ENCODE measurements around the gene KIF1B. TPM values are rescaled to one million over a fixed set of nuclear protein-coding genes. Genes with fewer than 3 reads are reported as not detected.

KIF1B gene
- total RNA-seq, 6 experiments from 2014 or later, result 21.7 to 29.4 (median 23.2) TPM

- H3K4me1 ChIP-seq, result no peaks in the 10 kb centered on the region
- no peak overlapping the region for H3K4me3 ChIP-seq
- WGBS (ENCODE audit: insufficient coverage, low coverage, low lambda C conversion rate, missing lambda C conversion rate), result 72% methylated on average over 2 of the region's 2 CpGs
- intact Hi-C loops (cut with DNase I), result no loop called here
- H3K9me3 ChIP-seq, result no peaks in the 10 kb centered on the region
- H3K36me3 ChIP-seq, result peaks cover 0 to 28% (median 7%) of the 10 kb centered on the region in 4 donors
- DNase-seq (no peak), ATAC-seq (no peak)
- H3K27ac ChIP-seq, result no peak overlapping the region
- TF ChIP-seq CTCF (IDR thresholded peaks at IDR 0.05), result no peak
- TF ChIP-seq POLR2A (IDR thresholded peaks at IDR 0.05), result no peak
- H3K27me3 ChIP-seq, result no peaks in the 10 kb centered on the region
These were observed 96.1 kb downstream of the KIF1B start for GRCh38 chr1:10306435-10306834.

- 69% methylated on average over 3 of the region's 3 CpGs for WGBS (ENCODE audit: insufficient coverage, low coverage, low lambda C conversion rate, missing lambda C conversion rate)
- H3K9me3 ChIP-seq, result no peaks in the 10 kb centered on the region
- ATAC-seq, result peak in 2 of 4 donors; percentile 15 to 36
- H3K4me3 ChIP-seq, result no peak overlapping the region
- no peak for TF ChIP-seq CTCF (IDR thresholded peaks at IDR 0.05)
- no peak for TF ChIP-seq POLR2A (IDR thresholded peaks at IDR 0.05)
- intact Hi-C loops (cut with DNase I), result no loop called here
- no peak for DNase-seq
- H3K36me3 ChIP-seq, result peaks cover 0 to 28% (median 7%) of the 10 kb centered on the region in 4 donors
- no peaks in the 10 kb centered on the region for H3K27me3 ChIP-seq
- H3K4me1 ChIP-seq, result no peaks in the 10 kb centered on the region
- H3K27ac ChIP-seq, result no peak overlapping the region
These were observed 97.6 kb downstream of the KIF1B start for GRCh38 chr1:10308001-10308400.

- 89% methylated on average over 6 of the region's 6 CpGs for WGBS (ENCODE audit: insufficient coverage, low coverage, low lambda C conversion rate, missing lambda C conversion rate)
- intact Hi-C loops (cut with DNase I), result no loop called here
- no peaks in the 10 kb centered on the region for H3K9me3 ChIP-seq
- H3K4me3 ChIP-seq, result no peak overlapping the region
- ATAC-seq (no peak), DNase-seq (no peak)
- H3K27ac ChIP-seq, result no peak overlapping the region
- H3K27me3 ChIP-seq, result no peaks in the 10 kb centered on the region
- peaks cover 0 to 14% (median 0%) of the 10 kb centered on the region in 4 donors for H3K36me3 ChIP-seq
- no peaks in the 10 kb centered on the region for H3K4me1 ChIP-seq
- TF ChIP-seq CTCF (IDR thresholded peaks at IDR 0.05) (no peak), POLR2A (IDR thresholded peaks at IDR 0.05) (no peak)
These were observed 99.1 kb downstream of the KIF1B start for GRCh38 chr1:10309243-10310011.

- Histone ChIP-seq H3K27ac (no peak overlapping the region), H3K4me1 (no peaks in the 10 kb centered on the region), H3K36me3 (peaks cover 0 to 5% (median 0%) of the 10 kb centered on the region in 4 donors), H3K9me3 (no peaks in the 10 kb centered on the region), H3K4me3 (no peak overlapping the region), H3K27me3 (no peaks in the 10 kb centered on the region)
- intact Hi-C loops (cut with DNase I), result no loop called here
- WGBS (ENCODE audit: insufficient coverage, low coverage, low lambda C conversion rate, missing lambda C conversion rate), result 100% methylated on average over 2 of the region's 2 CpGs
- ATAC-seq (no peak), DNase-seq (no peak)
- TF ChIP-seq CTCF (IDR thresholded peaks at IDR 0.05) (no peak), POLR2A (IDR thresholded peaks at IDR 0.05) (no peak)
These were observed 106.4 kb downstream of the KIF1B start for GRCh38 chr1:10316752-10317151.

Data from right lobe of liver (tissue), 6 donors.